Measurements from ENCODE around the gene IFITM10.

Gene IFITM10

DNA sequence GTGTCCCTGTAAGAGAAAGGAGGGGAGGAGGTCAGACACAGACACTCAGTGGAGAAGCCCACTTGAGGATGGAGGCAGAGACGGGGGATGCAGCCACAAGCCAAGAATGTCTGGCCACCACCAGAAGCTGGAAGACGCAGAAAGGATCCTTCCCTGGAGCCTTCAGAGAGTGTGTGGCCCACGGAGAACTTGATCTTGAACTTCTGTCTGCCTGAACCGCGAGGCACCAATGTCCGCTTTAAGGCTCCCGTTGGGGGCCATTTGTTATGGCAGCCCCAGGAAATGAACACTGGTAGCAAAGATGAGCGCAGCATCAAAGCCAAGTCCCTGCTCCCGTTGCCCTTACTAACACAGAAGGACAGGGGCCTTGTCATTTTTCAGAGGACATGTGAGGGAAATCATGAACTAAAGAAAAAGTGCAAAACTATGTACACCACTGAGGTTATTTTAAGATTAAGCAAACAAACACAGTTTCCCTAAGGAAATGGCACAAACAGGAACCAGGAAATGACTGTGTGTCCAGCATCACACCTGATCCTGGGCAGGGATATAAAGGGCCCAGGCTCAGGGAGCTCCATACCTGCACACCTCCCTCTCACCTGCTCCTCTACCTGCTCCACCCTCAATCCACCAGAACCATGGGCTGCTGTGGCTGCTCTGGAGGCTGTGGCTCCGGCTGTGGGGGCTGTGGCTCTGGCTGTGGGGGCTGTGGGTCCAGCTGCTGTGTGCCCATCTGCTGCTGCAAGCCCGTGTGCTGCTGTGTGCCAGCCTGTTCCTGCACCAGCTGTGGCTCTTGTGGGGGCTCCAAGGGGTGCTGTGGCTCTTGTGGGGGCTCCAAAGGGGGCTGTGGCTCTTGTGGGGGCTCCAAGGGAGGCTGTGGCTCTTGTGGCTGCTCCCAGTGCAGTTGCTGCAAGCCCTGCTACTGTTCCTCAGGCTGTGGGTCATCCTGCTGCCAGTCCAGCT lies 53.5 kb downstream of the IFITM10 start, which contains the start of gene KRTAP5-6:
KRTAP5-6 (plus strand) TSS at position 588 of the 963 bp plus-strand sequence; CDS start at position 639, 51 bp downstream.
- H3K27me3 ChIP-seq (ENCODE audit: low read length) = no peaks in the 10 kb centered on the region
- no peak for TF ChIP-seq EZH2phosphoT487 (conservative IDR thresholded peaks at IDR 0.05; ENCODE audit: low read length)
- TF ChIP-seq, protein P1, sequence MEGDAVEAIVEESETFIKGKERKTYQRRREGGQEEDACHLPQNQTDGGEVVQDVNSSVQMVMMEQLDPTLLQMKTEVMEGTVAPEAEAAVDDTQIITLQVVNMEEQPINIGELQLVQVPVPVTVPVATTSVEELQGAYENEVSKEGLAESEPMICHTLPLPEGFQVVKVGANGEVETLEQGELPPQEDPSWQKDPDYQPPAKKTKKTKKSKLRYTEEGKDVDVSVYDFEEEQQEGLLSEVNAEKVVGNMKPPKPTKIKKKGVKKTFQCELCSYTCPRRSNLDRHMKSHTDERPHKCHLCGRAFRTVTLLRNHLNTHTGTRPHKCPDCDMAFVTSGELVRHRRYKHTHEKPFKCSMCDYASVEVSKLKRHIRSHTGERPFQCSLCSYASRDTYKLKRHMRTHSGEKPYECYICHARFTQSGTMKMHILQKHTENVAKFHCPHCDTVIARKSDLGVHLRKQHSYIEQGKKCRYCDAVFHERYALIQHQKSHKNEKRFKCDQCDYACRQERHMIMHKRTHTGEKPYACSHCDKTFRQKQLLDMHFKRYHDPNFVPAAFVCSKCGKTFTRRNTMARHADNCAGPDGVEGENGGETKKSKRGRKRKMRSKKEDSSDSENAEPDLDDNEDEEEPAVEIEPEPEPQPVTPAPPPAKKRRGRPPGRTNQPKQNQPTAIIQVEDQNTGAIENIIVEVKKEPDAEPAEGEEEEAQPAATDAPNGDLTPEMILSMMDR (IDR thresholded peaks at IDR 0.05; ENCODE audit: insufficient read depth, low read length, poor library complexity, severe bottlenecking) = no peak
- no peak within 1 kb of the TSS for H3K4me2 ChIP-seq (ENCODE audit: low read depth, low read length, poor library complexity, severe bottlenecking)

GRCh38 chr11:1695548-1696108 lies 54.8 kb downstream of the IFITM10 start:
- TF ChIP-seq EZH2phosphoT487 (conservative IDR thresholded peaks at IDR 0.05; ENCODE audit: low read length) = no peak
- TF ChIP-seq, protein P1 (IDR thresholded peaks at IDR 0.05; ENCODE audit: insufficient read depth, low read length, poor library complexity, severe bottlenecking) = no peak
- Histone ChIP-seq H3K9ac (ENCODE audit: low read length) (no peak overlapping the region), H3K36me3 (ENCODE audit: low read length) (no peaks in the 10 kb centered on the region), H3K27me3 (ENCODE audit: low read length) (no peaks in the 10 kb centered on the region), H3K9me3 (ENCODE audit: insufficient read depth, low read length) (no peaks in the 10 kb centered on the region), H2AFZ (ENCODE audit: low read depth, low read length, severe bottlenecking) (no peak overlapping the region), H3K79me2 (ENCODE audit: insufficient read depth, low read length) (no peaks in the 10 kb centered on the region), H3K4me3 (ENCODE audit: insufficient read depth, low read length, poor library complexity, severe bottlenecking) (no peak overlapping the region), H4K20me1 (ENCODE audit: low read depth, low read length) (no peaks in the 10 kb centered on the region), H3K27ac (ENCODE audit: low read depth, low read length) (no peak overlapping the region), H3K4me2 (ENCODE audit: low read depth, low read length, poor library complexity, severe bottlenecking) (no peak overlapping the region), H3F3A (ENCODE audit: insufficient read depth) (no peaks in the 10 kb centered on the region), H3K9me2 (replicated peaks; ENCODE audit: insufficient read depth, low read length) (no peaks in the 10 kb centered on the region)

More for the DNA sequence above, 53.5 kb downstream of the IFITM10 start, which contains the start of gene KRTAP5-6:
- Histone ChIP-seq H3K9me2 (replicated peaks; ENCODE audit: insufficient read depth, low read length) (no peaks in the 10 kb centered on the region), H2AFZ (ENCODE audit: low read depth, low read length, severe bottlenecking) (no peak within 1 kb of the TSS), H3K79me2 (ENCODE audit: insufficient read depth, low read length) (no peaks in the 10 kb centered on the region), H3K9ac (ENCODE audit: low read length) (no peak within 1 kb of the TSS), H3K4me3 (ENCODE audit: insufficient read depth, low read length, poor library complexity, severe bottlenecking) (no peak within 1 kb of the TSS), H3F3A (ENCODE audit: insufficient read depth) (no peaks in the 10 kb centered on the region), H3K9me3 (ENCODE audit: insufficient read depth, low read length) (no peaks in the 10 kb centered on the region), H4K20me1 (ENCODE audit: low read depth, low read length) (no peaks in the 10 kb centered on the region), H3K27ac (ENCODE audit: low read depth, low read length) (no peak within 1 kb of the TSS), H3K36me3 (ENCODE audit: low read length) (no peaks in the 10 kb centered on the region)

DNA sequence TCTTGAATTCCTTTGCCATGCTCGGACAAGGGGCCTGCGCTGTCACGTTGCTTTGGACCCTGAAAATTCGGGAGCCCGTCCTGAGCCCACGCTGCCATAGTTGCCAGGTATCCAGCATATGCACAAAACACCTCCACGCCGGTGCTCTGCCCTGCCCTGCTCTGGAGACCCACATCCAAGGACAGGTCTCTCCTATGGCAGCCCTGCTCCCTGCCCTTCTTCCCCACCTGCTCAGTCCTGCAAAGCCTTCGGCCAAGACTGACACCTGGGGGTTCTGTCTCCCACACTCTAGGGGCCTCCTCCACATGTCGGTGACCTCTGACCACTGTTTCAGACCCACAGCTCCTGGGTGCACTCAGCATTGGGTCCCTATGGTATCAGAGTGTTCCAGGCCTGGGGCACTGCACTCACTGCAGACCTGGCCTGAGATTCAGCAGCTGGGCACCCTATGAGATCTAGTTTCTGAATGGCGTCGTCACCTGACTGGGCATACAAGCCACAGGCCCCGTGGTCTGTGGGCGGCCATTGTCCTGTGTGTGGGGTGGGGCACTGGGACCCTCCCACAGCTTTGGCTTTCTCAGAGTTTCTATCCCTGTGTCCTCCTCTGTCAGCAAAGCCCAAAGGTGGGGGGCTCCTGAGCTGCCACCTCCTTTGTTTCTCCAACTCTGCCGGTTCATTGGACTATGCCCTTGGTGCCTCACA lies 55.4 kb downstream of the IFITM10 start:
- Histone ChIP-seq H2AFZ (ENCODE audit: low read depth, low read length, severe bottlenecking) (no peak overlapping the region), H3K4me2 (ENCODE audit: low read depth, low read length, poor library complexity, severe bottlenecking) (no peak overlapping the region), H3K27ac (ENCODE audit: low read depth, low read length) (no peak overlapping the region), H3K9me3 (ENCODE audit: insufficient read depth, low read length) (no peaks in the 10 kb centered on the region), H3K36me3 (ENCODE audit: low read length) (no peaks in the 10 kb centered on the region), H3F3A (ENCODE audit: insufficient read depth) (no peaks in the 10 kb centered on the region), H4K20me1 (ENCODE audit: low read depth, low read length) (no peaks in the 10 kb centered on the region), H3K27me3 (ENCODE audit: low read length) (no peaks in the 10 kb centered on the region), H3K9me2 (replicated peaks; ENCODE audit: insufficient read depth, low read length) (no peaks in the 10 kb centered on the region), H3K79me2 (ENCODE audit: insufficient read depth, low read length) (no peaks in the 10 kb centered on the region), H3K9ac (ENCODE audit: low read length) (no peak overlapping the region), H3K4me3 (ENCODE audit: insufficient read depth, low read length, poor library complexity, severe bottlenecking) (no peak overlapping the region)
- TF ChIP-seq, protein P1 (IDR thresholded peaks at IDR 0.05; ENCODE audit: insufficient read depth, low read length, poor library complexity, severe bottlenecking) = no peak
- TF ChIP-seq EZH2phosphoT487 (conservative IDR thresholded peaks at IDR 0.05; ENCODE audit: low read length) = no peak
